Loucy (cell line): ENCODE measurements around the gene STOML2.

Source experiments
- CTCF ChIP-seq: fragments of 200-600 bp; sonication (generic); conservative IDR thresholded peaks from 2 replicates; pipeline ENCODE4 v1.5.1; 2014; ENCODE audit warnings: mild to moderate bottlenecking, antibody characterized with exemption, low read length
- EZH2phosphoT487 ChIP-seq: fragments of 200-600 bp; IDR thresholded peaks from 2 replicates; pipeline ENCODE4 v1.6.1; 2018; ENCODE audit warnings: antibody characterized with exemption, mild to moderate bottlenecking, moderate library complexity, borderline replicate concordance

- TF ChIP-seq CTCF (no peak), EZH2phosphoT487 (no peak)
These were observed 13.5 kb downstream of the STOML2 start for GRCh38 chr9:35089434-35089833.
